ENCODE data around the gene RMI1.
"Not testable (repeated sequence)": the region's sequence is repeated elsewhere in the genome, so short reads cannot be mapped to it uniquely, and the experiment has no call there.

The RMI1 gene

GRCh38 chr9:84001621-84002020 lies 21.0 kb downstream of the RMI1 start:
- in situ Hi-C loops (cut with MboI; ENCODE audit: low sequenced_read_pairs) = no loop called here

- in situ Hi-C loops (cut with MboI; ENCODE audit: low sequenced_read_pairs) = no loop called here
Measured at GRCh38 chr9:84002344-84002743, 21.7 kb downstream of the RMI1 start.

DNA sequence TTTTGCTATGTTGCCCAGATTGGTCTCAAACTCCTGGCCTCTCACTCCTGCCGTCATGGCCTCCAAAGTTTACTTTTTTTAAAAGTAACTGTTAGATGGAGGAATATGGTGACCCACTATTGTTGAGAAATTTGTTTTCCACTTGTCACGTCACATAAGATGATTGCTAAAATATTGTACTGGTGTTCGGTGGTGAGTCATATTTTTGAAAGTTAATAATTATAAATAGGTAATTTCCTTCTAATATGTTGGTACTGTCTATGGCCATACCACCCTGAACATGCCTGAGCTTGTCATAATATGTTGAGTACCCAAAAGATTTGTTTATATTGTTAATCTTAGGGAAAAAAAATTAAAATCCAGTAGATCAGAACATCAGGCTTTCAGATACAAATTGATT lies 22.6 kb downstream of the RMI1 start:
- in situ Hi-C loops (cut with MboI; ENCODE audit: low sequenced_read_pairs) = no loop called here

- in situ Hi-C loops (cut with MboI; ENCODE audit: low sequenced_read_pairs) = no loop called here
Measured at GRCh38 chr9:84007662-84008061, 27.1 kb downstream of the RMI1 start.

DNA sequence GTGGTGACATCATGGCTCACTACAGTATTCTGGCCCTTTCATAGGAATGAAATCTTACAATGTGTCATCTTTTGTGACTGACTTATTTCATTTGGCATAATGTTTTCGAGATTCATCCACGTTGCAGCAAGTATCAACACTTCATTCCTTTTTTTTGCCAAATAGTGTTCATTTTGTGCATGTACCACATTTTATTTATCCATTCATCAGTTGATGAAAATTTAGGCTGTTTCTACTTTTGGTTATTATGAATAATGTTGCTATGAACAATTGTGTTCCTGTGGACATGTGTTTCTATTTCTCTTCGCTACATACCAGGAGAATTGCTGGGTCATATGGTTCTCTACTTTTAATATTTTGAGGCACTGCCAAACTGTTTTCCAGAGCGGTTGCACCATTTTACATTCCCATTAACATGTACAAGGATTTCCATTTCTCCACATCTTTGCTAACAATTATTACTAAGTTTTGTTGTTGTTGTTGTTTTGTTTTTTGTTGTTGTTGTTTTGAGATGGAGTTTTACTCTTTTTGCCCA lies 43.5 kb downstream of the RMI1 start:
- in situ Hi-C loops (cut with MboI; ENCODE audit: low sequenced_read_pairs) = no loop called here

DNA sequence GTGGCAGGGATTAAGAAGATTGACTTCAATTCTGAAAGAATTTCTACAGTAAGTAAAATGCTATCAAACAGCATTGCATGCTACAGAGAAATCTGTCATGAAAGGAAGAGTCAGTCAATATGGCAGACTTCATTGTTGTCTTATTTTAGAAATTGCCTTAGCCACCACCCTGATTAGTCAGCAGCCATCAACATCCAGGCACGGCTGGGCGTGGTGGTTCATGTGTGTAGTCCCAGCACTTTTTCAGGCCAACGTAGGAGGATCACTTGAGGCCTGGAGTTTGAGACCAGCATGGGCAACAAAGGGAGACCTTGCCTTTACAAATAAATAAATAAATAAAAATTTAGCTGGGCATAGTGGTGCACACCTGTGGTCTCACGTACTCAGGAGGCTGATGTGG lies 46.6 kb downstream of the RMI1 start:
- in situ Hi-C loops (cut with MboI; ENCODE audit: low sequenced_read_pairs) = no loop called here

DNA sequence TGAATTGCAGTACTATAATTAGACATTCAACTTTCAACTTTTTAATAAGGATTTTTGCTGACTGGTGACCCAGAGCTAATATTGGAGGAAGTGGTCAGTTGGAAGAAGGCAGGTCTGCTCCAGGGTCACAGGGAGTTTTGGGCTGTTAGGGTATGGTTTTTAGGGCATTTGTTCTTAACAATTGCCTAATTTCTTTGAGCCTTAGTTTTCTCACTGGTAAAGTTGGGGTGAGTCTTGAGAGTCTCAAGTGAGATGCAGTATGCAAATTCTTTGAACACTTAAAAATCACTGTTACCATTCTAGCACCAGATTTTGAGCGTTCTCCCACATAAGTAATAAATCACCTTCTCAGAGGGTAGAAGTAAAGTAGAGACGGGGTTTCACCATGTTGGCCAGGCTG lies 50.9 kb downstream of the RMI1 start:
- in situ Hi-C loops (cut with MboI; ENCODE audit: low sequenced_read_pairs) = no loop called here

GRCh38 chr9:84041857-84042256 lies 61.3 kb downstream of the RMI1 start:
- in situ Hi-C loops (cut with MboI; ENCODE audit: low sequenced_read_pairs) = not testable (repeated sequence)

GRCh38 chr9:84045481-84046097 lies 65.0 kb downstream of the RMI1 start:
- in situ Hi-C loops (cut with MboI; ENCODE audit: low sequenced_read_pairs) = no loop called here

All from HL-60/S4 treated with retinoic acid at 250 ng/mL for 4 days and 3 days (cell line).